Liver (tissue), 3 donors: Measurements from ENCODE around the gene WNK2.

Experiments
- FOXA1 ChIP-seq: IDR thresholded peaks from 2 replicates; pipeline ENCODE4 v1.6.1; 2016; ENCODE audit warnings: antibody characterized with exemption
- GABPA ChIP-seq, 2 donors: IDR thresholded peaks in 1 of 2; conservative IDR thresholded peaks in 1 of 2; 2 replicates each; pipeline ENCODE4 v1.6.1; 2016; ENCODE audit warnings: antibody characterized with exemption in 2 of 2, mild to moderate bottlenecking in 1 of 2, moderate library complexity in 1 of 2
- NR2F2 ChIP-seq: IDR thresholded peaks from 2 replicates; pipeline ENCODE4 v1.6.1; 2016; ENCODE audit warnings: antibody characterized with exemption
- RAD21 ChIP-seq, 2 donors: IDR thresholded peaks; 2 replicates each; pipeline ENCODE4 v1.6.1; 2016; ENCODE audit warnings: antibody characterized with exemption in 2 of 2, mild to moderate bottlenecking in 2 of 2
- SP1 ChIP-seq: IDR thresholded peaks from 2 replicates; pipeline ENCODE4 v1.6.1; 2018; ENCODE audit warnings: antibody characterized with exemption, mild to moderate bottlenecking
- TF ChIP-seq, protein P1 (sequence below): fragments of 150-350 bp; IDR thresholded peaks from 2 replicates; pipeline ENCODE4 v1.5.1; 2017; ENCODE audit warnings: improper control_type of control experiment, low read depth, low read length; ENCODE audit not compliant: missing input control
- TF ChIP-seq, protein P2 (sequence below): IDR thresholded peaks from 2 replicates; pipeline ENCODE4 v1.6.1; 2016; ENCODE audit warnings: antibody characterized with exemption
- TF ChIP-seq, protein P3 (sequence below): IDR thresholded peaks from 2 replicates; pipeline ENCODE4 v1.6.1; 2016; ENCODE audit warnings: antibody characterized with exemption
- donor health status: healthy.
- donor health status: healthy.

DNA sequence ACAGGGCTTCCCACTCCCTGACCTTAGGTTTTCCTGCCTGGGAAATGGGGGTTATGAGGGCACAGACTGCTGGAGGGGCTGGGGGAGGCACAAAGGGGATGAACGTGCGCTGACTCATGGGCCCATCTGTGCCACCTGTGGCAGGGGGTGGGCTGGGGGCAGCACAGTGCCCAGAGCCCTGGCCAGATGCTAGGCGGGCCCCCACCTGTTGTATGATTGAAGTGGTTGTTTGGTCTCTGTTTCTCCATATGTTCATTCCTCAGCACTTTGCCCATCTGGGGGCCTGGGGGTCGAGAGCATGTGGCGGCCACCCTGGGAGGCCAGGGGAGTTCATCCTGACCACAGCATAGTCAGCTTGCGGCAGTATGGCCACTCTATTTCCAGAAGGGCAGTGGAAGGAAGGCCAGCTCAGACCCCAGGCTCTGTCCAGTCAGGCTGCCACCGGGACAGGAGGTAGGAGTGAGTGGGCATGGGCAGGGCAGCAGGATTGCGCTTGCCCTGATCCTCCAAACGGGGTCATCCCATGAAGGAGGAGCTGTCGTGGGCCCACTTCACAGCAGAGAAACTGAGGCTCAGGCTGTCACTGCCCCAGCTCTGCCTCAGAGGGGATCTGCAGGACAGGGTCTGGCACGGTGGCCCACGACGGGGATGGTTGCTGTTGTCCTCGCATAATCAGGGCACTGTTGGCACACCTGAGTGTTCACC is 49.0 kb upstream of the WNK2 start:
- TF ChIP-seq, protein P1, sequence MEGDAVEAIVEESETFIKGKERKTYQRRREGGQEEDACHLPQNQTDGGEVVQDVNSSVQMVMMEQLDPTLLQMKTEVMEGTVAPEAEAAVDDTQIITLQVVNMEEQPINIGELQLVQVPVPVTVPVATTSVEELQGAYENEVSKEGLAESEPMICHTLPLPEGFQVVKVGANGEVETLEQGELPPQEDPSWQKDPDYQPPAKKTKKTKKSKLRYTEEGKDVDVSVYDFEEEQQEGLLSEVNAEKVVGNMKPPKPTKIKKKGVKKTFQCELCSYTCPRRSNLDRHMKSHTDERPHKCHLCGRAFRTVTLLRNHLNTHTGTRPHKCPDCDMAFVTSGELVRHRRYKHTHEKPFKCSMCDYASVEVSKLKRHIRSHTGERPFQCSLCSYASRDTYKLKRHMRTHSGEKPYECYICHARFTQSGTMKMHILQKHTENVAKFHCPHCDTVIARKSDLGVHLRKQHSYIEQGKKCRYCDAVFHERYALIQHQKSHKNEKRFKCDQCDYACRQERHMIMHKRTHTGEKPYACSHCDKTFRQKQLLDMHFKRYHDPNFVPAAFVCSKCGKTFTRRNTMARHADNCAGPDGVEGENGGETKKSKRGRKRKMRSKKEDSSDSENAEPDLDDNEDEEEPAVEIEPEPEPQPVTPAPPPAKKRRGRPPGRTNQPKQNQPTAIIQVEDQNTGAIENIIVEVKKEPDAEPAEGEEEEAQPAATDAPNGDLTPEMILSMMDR, result no peak
- TF ChIP-seq, protein P2, sequence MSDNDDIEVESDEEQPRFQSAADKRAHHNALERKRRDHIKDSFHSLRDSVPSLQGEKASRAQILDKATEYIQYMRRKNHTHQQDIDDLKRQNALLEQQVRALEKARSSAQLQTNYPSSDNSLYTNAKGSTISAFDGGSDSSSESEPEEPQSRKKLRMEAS, result no peak
- TF ChIP-seq RAD21 (IDR thresholded peaks at IDR 0.05) (no peak), GABPA (IDR thresholded peaks at IDR 0.05 in 1 of 2, conservative IDR thresholded peaks at IDR 0.05 in 1 of 2) (no peak), NR2F2 (no peak), FOXA1 (no peak), SP1 (no peak)
- TF ChIP-seq, protein P3, sequence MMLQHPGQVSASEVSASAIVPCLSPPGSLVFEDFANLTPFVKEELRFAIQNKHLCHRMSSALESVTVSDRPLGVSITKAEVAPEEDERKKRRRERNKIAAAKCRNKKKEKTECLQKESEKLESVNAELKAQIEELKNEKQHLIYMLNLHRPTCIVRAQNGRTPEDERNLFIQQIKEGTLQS, result no peak
